ENCODE results near the gene DVL1. TPM values are rescaled to one million over a fixed set of nuclear protein-coding genes. Genes with fewer than 3 reads are reported as not detected.

DVL1 gene
- total and polyA plus RNA-seq, 9 of the 15 experiments (the other 6 are each of a cell fraction or from before 2014, with no cell fraction given): 0.62 to 135 (median 24.3) TPM

GRCh38 chr1:1376551-1377226 lies 27.5 kb upstream of the DVL1 start:
- H3K36me3 ChIP-seq (ENCODE audit: control insufficient read depth, insufficient read depth, low read length): peaks cover 23% of the 10 kb centered on the region; the same call in 2 of the 3 replicates
- peak overlapping the region; percentile 100 for H3K4me3 ChIP-seq
- no TSS peak for BruUV-seq (replicated peaks)
- no peaks in the 10 kb centered on the region; the same call in 1 of the 2 replicates for H3K9me3 ChIP-seq (replicated peaks; ENCODE audit: control insufficient read depth, insufficient read depth, low read depth, low read length)
- H3K27me3 ChIP-seq (ENCODE audit: control insufficient read depth in 2 of 2, insufficient read depth in 2 of 2, low read length in 2 of 2): no peaks in the 10 kb centered on the region
- FAIRE-seq (no peak), DNase-seq (ENCODE audit: extremely low read depth in 1 of 4, low spot score in 3 of 4) (no peak), ATAC-seq (no peak)
- ChIA-PET CTCF (ENCODE audit: low intra/inter-chr PET ratio) (no interaction called here), POLR2A (interaction anchor here (0.6 to 4.2 kb wide), 13 partner anchors 10 to 128 kb away, joined by 3 to 54 read pairs (median 5); partner anchors contain the start of genes CCNL2, MRPL20 and MXRA8)
- peak overlapping the region; percentile 99 for H3K9ac ChIP-seq (ENCODE audit: insufficient read depth in 1 of 2, low read depth in 2 of 2, low read length in 2 of 2)
- H3K9me1 ChIP-seq (ENCODE audit: control insufficient read depth, insufficient read depth, low read length): peaks cover 1% of the 10 kb centered on the region
- peaks cover 11 to 58% of the 10 kb centered on the region in 2 experiments; a peak in 4 of 5 replicates for H3K4me1 ChIP-seq (replicated peaks in 1 of 2; ENCODE audit: control insufficient read depth in 2 of 2, insufficient read depth in 2 of 2, low read length in 2 of 2)
- in situ Hi-C loops (cut with MboI) (no loop called here), intact Hi-C loops (cut with micrococcal nuclease) (loop anchor here (5.0 to 10.0 kb wide), 3 partner anchors 54 to 128 kb away; partner anchors contain the start of genes ACAP3, CPTP, INTS11 and PUSL1)
- peaks cover 29% of the 10 kb centered on the region for H3K79me2 ChIP-seq (ENCODE audit: control insufficient read depth, insufficient read depth, low read length)
- H2AFZ ChIP-seq (ENCODE audit: low read depth, low read length): peak overlapping the region; percentile 66
- peak overlapping the region; percentile 97; the same call in 2 of the 3 replicates for H3K27ac ChIP-seq (ENCODE audit: extremely low read depth, low read depth, low read length)
- H3K4me2 ChIP-seq (ENCODE audit: insufficient read depth, low read length): peak overlapping the region; percentile 89
- peaks cover 3% of the 10 kb centered on the region; the same call in 1 of the 2 replicates for H4K20me1 ChIP-seq (replicated peaks; ENCODE audit: control insufficient read depth, insufficient read depth, low read length)
- WGBS (ENCODE audit: insufficient coverage, low coverage, missing lambda C conversion rate): 61% methylated on average over 10 of the region's 10 CpGs
- TF ChIP-seq SRSF1 (IDR thresholded peaks at IDR 0.05; ENCODE audit: low read depth, low read length) (no peak), MEF2D (tag; conservative IDR thresholded peaks at IDR 0.05; ENCODE audit: low read depth) (0 out of 2 replicates have a peak, but pooled peaks have one; percentile 14), HNRNPH1 (optimal IDR thresholded peaks at IDR 0.05; ENCODE audit: low read depth, low read length) (no peak), E2F3 (CRISPR knock-in tag; IDR thresholded peaks at IDR 0.05) (no peak), ZC3H4 (CRISPR knock-in tag; IDR thresholded peaks at IDR 0.05; ENCODE audit: borderline replicate concordance) (no peak), NRF1 (conservative IDR thresholded peaks at IDR 0.05 in 1 of 2, IDR thresholded peaks at IDR 0.05 in 1 of 2) (0 out of 4 replicates have a peak, but pooled peaks of 1 of the 2 experiments have one; percentile 1), ZNF143 (CRISPR knock-in tag; IDR thresholded peaks at IDR 0.05) (peak; percentile 48; the same call in 1 of the 2 replicates), ZNF277 (CRISPR knock-in tag; IDR thresholded peaks at IDR 0.05; ENCODE audit: borderline replicate concordance) (no peak), LEF1 (IDR thresholded peaks at IDR 0.05) (no peak), ETV1 (tag; conservative IDR thresholded peaks at IDR 0.05; ENCODE audit: low read depth) (0 out of 2 replicates have a peak, but pooled peaks have one; percentile 0), PTRF (tag; IDR thresholded peaks at IDR 0.05) (no peak), ZBTB43 (CRISPR knock-in tag; IDR thresholded peaks at IDR 0.05) (no peak), TCF15 (CRISPR knock-in tag; IDR thresholded peaks at IDR 0.05) (no peak), USF1 (CRISPR knock-in tag; IDR thresholded peaks at IDR 0.05) (no peak; the same call in 1 of the 2 replicates), HMGN3 (IDR thresholded peaks at IDR 0.05; ENCODE audit: borderline replicate concordance, extremely low read depth, insufficient read length, low read depth, low read length) (no peak), ETV5 (CRISPR knock-in tag; IDR thresholded peaks at IDR 0.05; ENCODE audit: low read depth) (no peak)
